WTC11 (cell line): ENCODE data around the gene ZSCAN10. TPM values are rescaled to one million over a fixed set of nuclear protein-coding genes. Genes with fewer than 3 reads are reported as not detected.

Experiments
- ATAC-seq: fragments of 200-7000 bp; cut with Tn5 transposase; 2 replicates; pipeline ENCODE4 v1.10.0; 2021; ENCODE audit warnings: mild to moderate bottlenecking, moderate library complexity
- CTCF ChIA-PET: fragments of 300-600 bp; sonication (Branson Sonifier 250); formaldehyde crosslinking; loops from one replicate; lab custom pipeline; 2021; ENCODE audit warnings: antibody characterized with exemption; lab: Charles Lee
- POLR2A ChIA-PET: fragments of 350-600 bp; sonication (Branson Sonifier 250); formaldehyde crosslinking; loops from one replicate; lab custom pipeline; 2021; ENCODE audit warnings: antibody characterized with exemption; lab: Charles Lee
- DNase-seq: peaks from one replicate; pipeline ENCODE4 v3.0.0; 2021; ENCODE audit warnings: low spot score
- H3K27ac Mint-ChIP-seq: 2 replicates; pipeline ENCODE4 v1.8.0; 2021; ENCODE audit warnings: mixed read lengths
- H3K27me3 Mint-ChIP-seq: 2 replicates; pipeline ENCODE4 v1.8.0; 2021; ENCODE audit warnings: low read depth, mild to moderate bottlenecking, moderate library complexity, mixed read lengths
- H3K36me3 Mint-ChIP-seq: 2 replicates; pipeline ENCODE4 v1.8.0; 2021; ENCODE audit warnings: mixed read lengths
- H3K4me1 Mint-ChIP-seq: 2 replicates; pipeline ENCODE4 v1.8.0; 2022; ENCODE audit warnings: mixed read lengths
- H3K4me3 Mint-ChIP-seq: 2 replicates; pipeline ENCODE4 v1.8.0; 2021; ENCODE audit warnings: mild to moderate bottlenecking, moderate library complexity, mixed read lengths
- H3K9me3 Mint-ChIP-seq: 2 replicates; pipeline ENCODE4 v1.8.0; 2021; ENCODE audit warnings: mixed read lengths
- CBFB ChIP-seq: sonication (generic); formaldehyde crosslinking; IDR thresholded peaks from 2 replicates; pipeline ENCODE4 v1.8.1; 2022; ENCODE audit warnings: mild to moderate bottlenecking, low read depth, missing genetic modification reagents
- CREB1 ChIP-seq: sonication (generic); formaldehyde crosslinking; IDR thresholded peaks from 2 replicates; pipeline ENCODE4 v1.8.0; 2023; ENCODE audit warnings: mild to moderate bottlenecking, missing genetic modification reagents
- CREM ChIP-seq: sonication (generic); formaldehyde crosslinking; IDR thresholded peaks from 2 replicates; pipeline ENCODE4 v1.8.1; 2022; ENCODE audit warnings: mild to moderate bottlenecking, missing genetic modification reagents, moderate library complexity
- EMX1 ChIP-seq: fragments of 250-450 bp; sonication (Bioruptor Pico); IDR thresholded peaks from 2 replicates; pipeline ENCODE4 v1.8.0; 2021; ENCODE audit warnings: mild to moderate bottlenecking
- ERG ChIP-seq: fragments of 250-450 bp; sonication (Bioruptor Pico); IDR thresholded peaks from 2 replicates; pipeline ENCODE4 v1.8.0; 2021; ENCODE audit warnings: mild to moderate bottlenecking
- ESRRA ChIP-seq: sonication (generic); formaldehyde crosslinking; IDR thresholded peaks from 2 replicates; pipeline ENCODE4 v1.8.1; 2022; ENCODE audit warnings: mild to moderate bottlenecking, missing genetic modification reagents, borderline replicate concordance
- FOXJ3 ChIP-seq: sonication (generic); formaldehyde crosslinking; IDR thresholded peaks from 2 replicates; pipeline ENCODE4 v1.9.0; 2021; ENCODE audit warnings: missing genetic modification reagents, mild to moderate bottlenecking, borderline replicate concordance
- FOXP1 ChIP-seq: sonication (generic); formaldehyde crosslinking; IDR thresholded peaks from 2 replicates; pipeline ENCODE4 v1.8.0; 2022; ENCODE audit warnings: missing genetic modification reagents, mild to moderate bottlenecking, moderate library complexity, borderline replicate concordance
- GABPB1 ChIP-seq: sonication (generic); formaldehyde crosslinking; IDR thresholded peaks from 2 replicates; pipeline ENCODE4 v1.8.1; 2023; ENCODE audit warnings: mild to moderate bottlenecking, missing genetic modification reagents
- MLX ChIP-seq: sonication (generic); formaldehyde crosslinking; IDR thresholded peaks from 2 replicates; pipeline ENCODE4 v1.8.1; 2023; ENCODE audit warnings: mild to moderate bottlenecking, missing genetic modification reagents, moderate library complexity
- MXD4 ChIP-seq: fragments of 250-450 bp; sonication (Bioruptor Pico); IDR thresholded peaks from 2 replicates; pipeline ENCODE4 v1.8.0; 2021; ENCODE audit warnings: mild to moderate bottlenecking, moderate library complexity, borderline replicate concordance
- NR1H2 ChIP-seq: sonication (generic); formaldehyde crosslinking; IDR thresholded peaks from 2 replicates; pipeline ENCODE4 v1.9.0; 2021; ENCODE audit warnings: mild to moderate bottlenecking, moderate library complexity, missing genetic modification reagents
- NR3C1 ChIP-seq: sonication (generic); formaldehyde crosslinking; conservative IDR thresholded peaks from 2 replicates; pipeline ENCODE4 v1.8.1; 2023; ENCODE audit warnings: low read depth, mild to moderate bottlenecking, missing genetic modification reagents
- PRDM15 ChIP-seq: sonication (generic); formaldehyde crosslinking; IDR thresholded peaks from 2 replicates; pipeline ENCODE4 v1.8.0; 2022; ENCODE audit warnings: missing genetic modification reagents
- SMAD3 ChIP-seq: sonication (generic); formaldehyde crosslinking; IDR thresholded peaks from 2 replicates; pipeline ENCODE4 v1.8.0; 2022; ENCODE audit warnings: missing genetic modification reagents, mild to moderate bottlenecking, borderline replicate concordance
- SOX15 ChIP-seq: fragments of 250-450 bp; sonication (Bioruptor Pico); IDR thresholded peaks from 2 replicates; pipeline ENCODE4 v1.9.0; 2021; ENCODE audit warnings: mild to moderate bottlenecking
- STAT6 ChIP-seq: sonication (generic); formaldehyde crosslinking; conservative IDR thresholded peaks from 2 replicates; pipeline ENCODE4 v1.8.1; 2023; ENCODE audit warnings: mild to moderate bottlenecking, low read depth, missing genetic modification reagents, moderate library complexity
- total RNA-seq: library from RNA; stranded (reverse); gene quantifications from 3 replicates; pipeline ENCODE4 v1.2.3, GENCODE V29; 2021

The ZSCAN10 gene
- total RNA-seq, 1 experiment from 2014 or later, result 263 TPM

- TF ChIP-seq PRDM15 (CRISPR knock-in tag), result no peak
- no peak for TF ChIP-seq EMX1 (CRISPR knock-in tag)
- TF ChIP-seq NR1H2 (CRISPR knock-in tag), result no peak
- no peak; the same call in 1 of the 2 replicates for TF ChIP-seq FOXP1 (CRISPR knock-in tag)
- no peak for TF ChIP-seq FOXJ3
- no peak for TF ChIP-seq MLX
- no peak for TF ChIP-seq SMAD3
Measured at GRCh38 chr16:3129137-3130131, 30.3 kb upstream of the ZSCAN10 start (continued).

GRCh38 chr16:3127745-3128144, 28.7 kb upstream of the ZSCAN10 start:
- H3K27ac Mint-ChIP-seq, result peak overlapping the region; percentile 98
- no peaks in the 10 kb centered on the region for H3K27me3 Mint-ChIP-seq
- TF ChIP-seq SOX15 (CRISPR knock-in tag) (no peak), NR3C1 (CRISPR knock-in tag) (no peak), ESRRA (no peak), CREB1 (no peak)
- no peaks in the 10 kb centered on the region for H3K9me3 Mint-ChIP-seq
- CTCF ChIA-PET, result interaction anchor here (0.6 to 6.0 kb wide), 11 partner anchors 14 to 253 kb away, joined by 3 to 112 read pairs (median 4); partner anchors contain the start of genes ZNF205 and ZSCAN10
- H3K4me1 Mint-ChIP-seq, result peaks cover 41% of the 10 kb centered on the region
- H3K36me3 Mint-ChIP-seq, result peaks cover 9% of the 10 kb centered on the region; the same call in 1 of the 2 replicates
- DNase-seq (peak; percentile 52), ATAC-seq (peak; percentile 1; the same call in 1 of the 2 replicates)
- H3K4me3 Mint-ChIP-seq, result peak overlapping the region; percentile 50
- POLR2A ChIA-PET, result interaction anchor here (0.7 to 1.4 kb wide), 2 partner anchors 28 to 96 kb away, joined by 3 read pairs; no protein-coding TSS in a partner anchor

- ChIA-PET CTCF (interaction anchor here (0.6 to 2.6 kb wide), 5 partner anchors 9 to 96 kb away, joined by 3 to 13 read pairs (median 3); no protein-coding TSS in a partner anchor), POLR2A (no interaction called here)
- Mint-ChIP-seq H3K9me3 (no peaks in the 10 kb centered on the region), H3K27me3 (no peaks in the 10 kb centered on the region), H3K4me3 (peak overlapping the region; percentile 88), H3K27ac (peak overlapping the region; percentile 96), H3K4me1 (peaks cover 37% of the 10 kb centered on the region), H3K36me3 (peaks cover 9% of the 10 kb centered on the region)
- peak; percentile 99 for DNase-seq
- ATAC-seq, result peak; percentile 89
- TF ChIP-seq MXD4 (CRISPR knock-in tag) (no peak), GABPB1 (CRISPR knock-in tag) (no peak), STAT6 (CRISPR knock-in tag) (no peak), SMAD3 (peak; percentile 35; the same call in 1 of the 2 replicates), NR3C1 (CRISPR knock-in tag) (no peak), CBFB (CRISPR knock-in tag) (no peak), CREM (CRISPR knock-in tag) (0 out of 2 replicates have a peak, but pooled peaks have one; percentile 38), ERG (CRISPR knock-in tag) (0 out of 2 replicates have a peak, but pooled peaks have one; percentile 34)
Measured at GRCh38 chr16:3123986-3124886, 25.1 kb upstream of the ZSCAN10 start.
